ENCODE results near the gene PTS. TPM values are rescaled to one million over a fixed set of nuclear protein-coding genes. Genes with fewer than 3 reads are reported as not detected.

The PTS gene
- total RNA-seq, 1 experiment from 2014 or later, result 48.6 TPM

GRCh38 chr11:112277941-112278340, 51.7 kb downstream of the PTS start:
- DNase-seq, result no peak
- Histone ChIP-seq H2BK5ac (ENCODE audit: insufficient read length, low read length) (no peak overlapping the region), H2AFZ (ENCODE audit: low read length) (no peak overlapping the region), H2BK15ac (ENCODE audit: low read depth, low read length) (no peak overlapping the region), H3K79me1 (ENCODE audit: insufficient read depth, low read depth, low read length, poor library complexity, severe bottlenecking) (no peaks in the 10 kb centered on the region), H4K5ac (ENCODE audit: insufficient read length, low read depth, low read length) (no peak overlapping the region), H3K14ac (ENCODE audit: insufficient read depth, low read length) (no peak overlapping the region), H3K27me3 (ENCODE audit: insufficient read depth, low read length) (no peaks in the 10 kb centered on the region), H3K18ac (ENCODE audit: insufficient read length, low read depth, low read length) (no peak overlapping the region), H3K27ac (ENCODE audit: insufficient read length, low read depth, low read length) (no peak overlapping the region), H3K4me2 (ENCODE audit: insufficient read depth, insufficient read length, low read length) (no peak overlapping the region), H4K20me1 (ENCODE audit: control insufficient read depth, insufficient read depth, insufficient read length) (no peaks in the 10 kb centered on the region), H4K8ac (replicated peaks; ENCODE audit: insufficient read length, low read depth, low read length) (no peak overlapping the region), H2BK120ac (ENCODE audit: low read depth, low read length, poor library complexity, severe bottlenecking) (no peak overlapping the region), H2BK20ac (ENCODE audit: low read depth, low read length, poor library complexity, severe bottlenecking) (no peak overlapping the region), H3T11ph (ENCODE audit: low read length) (no peak overlapping the region), H4K91ac (ENCODE audit: insufficient read length, low read depth, low read length) (no peak overlapping the region), H3K56ac (ENCODE audit: insufficient read length, low read depth, low read length) (no peak overlapping the region), H3K9me3 (ENCODE audit: control insufficient read depth, low read depth, low read length) (no peaks in the 10 kb centered on the region), H2AK5ac (ENCODE audit: insufficient read length, low read length) (no peak overlapping the region), H3K9ac (ENCODE audit: extremely low read depth, insufficient read length, low read length) (no peak overlapping the region), H3K4me1 (ENCODE audit: insufficient read depth, low read length) (no peaks in the 10 kb centered on the region; the same call in 1 of the 2 replicates), H3K23ac (ENCODE audit: insufficient read length, low read depth, low read length) (no peak overlapping the region), H3K4ac (ENCODE audit: low read depth, low read length) (no peak overlapping the region), H2BK12ac (ENCODE audit: insufficient read length, low read depth, low read length) (no peak overlapping the region), H3K23me2 (ENCODE audit: insufficient read length, low read depth, low read length, poor library complexity, severe bottlenecking) (peaks cover 5% of the 10 kb centered on the region), H3K79me2 (ENCODE audit: insufficient read depth, low read length) (no peaks in the 10 kb centered on the region)
- Mint-ChIP-seq H3K27me3 (ENCODE audit: low read depth) (peaks cover 1% of the 10 kb centered on the region), H3K9me3 (no peaks in the 10 kb centered on the region), H3K27ac (no peak overlapping the region), H3K36me3 (ENCODE audit: insufficient read depth in 1 of 3, low read depth in 3 of 3) (no peaks in the 10 kb centered on the region), H3K4me1 (peaks cover 16 to 25% of the 10 kb centered on the region in 2 experiments), H3K4me3 (no peak overlapping the region)
- no peak for TF ChIP-seq CTCF (conservative IDR thresholded peaks at IDR 0.05)

All from H9 (cell line).